NCI-H2171 (cell line): ENCODE measurements around the gene FBXL16.
A peak's percentile ranks its signal among the peaks of the same experiment; 100 is the strongest.
"Not testable (repeated sequence)": the region's sequence is repeated elsewhere in the genome, so short reads cannot be mapped to it uniquely, and the experiment has no call there.

ENCODE experiments used
- DNase-seq: peaks from one replicate; lab custom pipeline; 2025; lab: John Stamatoyannopoulos, UW

FBXL16 gene

GRCh38 chr16:722835-723633, 17.4 kb upstream of the FBXL16 start:
- no peak for DNase-seq

- DNase-seq: no peak
These were observed 16.4 kb upstream of the FBXL16 start for GRCh38 chr16:721765-722540.

- peak; percentile 87 for DNase-seq
These were observed 15.6 kb upstream of the FBXL16 start, which contains the start of gene ANTKMT for GRCh38 chr16:720990-721764. Gene ANTKMT (plus strand): TSS chr16:721146. CDS start chr16:721275, 129 bp downstream.

GRCh38 chr16:720447-720989, 14.9 kb upstream of the FBXL16 start:
- peak; percentile 86 for DNase-seq

GRCh38 chr16:719815-720446, 14.3 kb upstream of the FBXL16 start:
- peak; percentile 81 for DNase-seq

GRCh38 chr16:718922-719321, 13.3 kb upstream of the FBXL16 start:
- DNase-seq: no peak

GRCh38 chr16:718389-718788, 12.8 kb upstream of the FBXL16 start:
- DNase-seq: no peak

GRCh38 chr16:717450-718245, 12.0 kb upstream of the FBXL16 start:
- DNase-seq: peak; percentile 69

- peak; percentile 39 for DNase-seq
These were observed 11.2 kb upstream of the FBXL16 start for GRCh38 chr16:716768-717325.

GRCh38 chr16:716200-716568, 10.6 kb upstream of the FBXL16 start:
- DNase-seq: no peak

- DNase-seq: peak; percentile 21
These were observed 10.0 kb upstream of the FBXL16 start for GRCh38 chr16:715477-716199.

- peak; percentile 82 for DNase-seq
These were observed 9.2 kb upstream of the FBXL16 start, which contains the start of gene METRN for GRCh38 chr16:714558-715476. Gene METRN (plus strand): TSS chr16:715118. CDS start chr16:715290, 172 bp downstream.

- no peak for DNase-seq
These were observed 8.5 kb upstream of the FBXL16 start for GRCh38 chr16:714079-714478.

- DNase-seq: not testable (repeated sequence)
These were observed 7.2 kb upstream of the FBXL16 start for GRCh38 chr16:712740-713250.

GRCh38 chr16:711548-712320, 6.1 kb upstream of the FBXL16 start:
- no peak for DNase-seq

GRCh38 chr16:711084-711483, 5.5 kb upstream of the FBXL16 start:
- DNase-seq: no peak

GRCh38 chr16:710500-711075, 5.0 kb upstream of the FBXL16 start:
- no peak for DNase-seq
